IMR-90 (cell line): ENCODE results near the gene CYP4V2. TPM values are rescaled to one million over a fixed set of nuclear protein-coding genes. Genes with fewer than 3 reads are reported as not detected.

Experiments used
- ATAC-seq: fragments of 200-7000 bp; cut with Tn5 transposase; 2 replicates; pipeline ENCODE4 v1.9.1; 2020; ENCODE audit warnings: low read depth, mild to moderate bottlenecking, moderate library complexity
- BruUV-seq: library from RNA; stranded (reverse); fragments of 400-500 nt; replicated peaks from 2 replicates; lab custom pipeline; 2021; lab: Mats Ljungman, UMichigan
- CTCF ChIA-PET: fragments of 300-600 bp; formaldehyde crosslinking; extraction: SDS; loops from one replicate; lab custom pipeline; 2021; ENCODE audit warnings: antibody characterized with exemption; lab: Yijun Ruan, JAX
- POLR2A ChIA-PET: fragments of 300-600 bp; sonication (Branson Sonifier 250); formaldehyde crosslinking; loops from one replicate; lab custom pipeline; 2022; ENCODE audit warnings: antibody characterized with exemption; ENCODE audit not compliant: unreplicated experiment; lab: Charles Lee
- DNase-seq: peaks from one replicate; pipeline ENCODE4 v3.0.0; 2013
- H2AFZ ChIP-seq: replicated peaks from 2 replicates; pipeline ENCODE3; 2013; ENCODE audit warnings: low read length, mild to moderate bottlenecking; ENCODE audit not compliant: poor library complexity
- H2AK5ac ChIP-seq: 2 replicates; pipeline ENCODE4 v1.6.1; 2013; ENCODE audit warnings: low read depth, low read length, inconsistent platforms
- H2AK9ac ChIP-seq: replicated peaks from 2 replicates; pipeline ENCODE3; 2013; ENCODE audit warnings: mild to moderate bottlenecking, low read depth, low read length, moderate library complexity; ENCODE audit not compliant: poor library complexity
- H2BK120ac ChIP-seq: 2 replicates; pipeline ENCODE4 v1.6.1; 2013; ENCODE audit warnings: low read depth, low read length, inconsistent platforms
- H2BK15ac ChIP-seq: 3 replicates; pipeline ENCODE4 v1.6.1; 2013; ENCODE audit warnings: low read depth, low read length, inconsistent platforms
- H2BK20ac ChIP-seq: 2 replicates; pipeline ENCODE4 v1.6.1; 2013; ENCODE audit warnings: low read depth, mild to moderate bottlenecking, inconsistent platforms, low read length, moderate library complexity
- H2BK5ac ChIP-seq: 2 replicates; pipeline ENCODE4 v1.6.1; 2013; ENCODE audit warnings: mild to moderate bottlenecking, low read depth, low read length, inconsistent platforms; ENCODE audit not compliant: poor library complexity, severe bottlenecking
- H3K14ac ChIP-seq: replicated peaks from 2 replicates; pipeline ENCODE4 v1.6.1; 2013; ENCODE audit warnings: low read depth, low read length, inconsistent platforms
- H3K18ac ChIP-seq: 2 replicates; pipeline ENCODE4 v1.6.1; 2013; ENCODE audit warnings: low read depth, low read length, control low read depth
- H3K23ac ChIP-seq: 2 replicates; pipeline ENCODE4 v1.6.1; 2013; ENCODE audit warnings: low read depth, low read length, inconsistent platforms
- H3K27ac ChIP-seq: 2 replicates; pipeline ENCODE4 v1.5.1; 2013; ENCODE audit warnings: mild to moderate bottlenecking, control low read depth, low read length; ENCODE audit not compliant: insufficient read depth
- H3K27me3 ChIP-seq: 2 replicates; pipeline ENCODE4 v1.6.1; 2013; ENCODE audit warnings: low read length; ENCODE audit not compliant: control insufficient read depth, insufficient read depth
- H3K36me3 ChIP-seq: 2 replicates; pipeline ENCODE4 v1.6.1; 2013; ENCODE audit warnings: low read length, mixed read lengths; ENCODE audit not compliant: control insufficient read depth, insufficient read depth
- H3K4ac ChIP-seq: 2 replicates; pipeline ENCODE4 v1.6.1; 2013; ENCODE audit warnings: low read depth, low read length, inconsistent platforms
- H3K4me1 ChIP-seq: 2 replicates; pipeline ENCODE4 v1.6.1; 2013; ENCODE audit warnings: low read length, mixed read lengths; ENCODE audit not compliant: control insufficient read depth, insufficient read depth
- H3K4me2 ChIP-seq: 2 replicates; pipeline ENCODE4 v1.6.1; 2013; ENCODE audit warnings: low read depth, mild to moderate bottlenecking, control low read depth, low read length, moderate library complexity
- H3K4me3 ChIP-seq: 2 replicates; pipeline ENCODE4 v1.5.1; 2013; ENCODE audit warnings: low read depth, mild to moderate bottlenecking, control low read depth, low read length, moderate library complexity; ENCODE audit not compliant: insufficient read depth
- H3K56ac ChIP-seq: 2 replicates; pipeline ENCODE4 v1.6.1; 2013; ENCODE audit warnings: low read length, inconsistent platforms; ENCODE audit not compliant: insufficient read depth; ENCODE audit errors: extremely low read depth
- H3K79me1 ChIP-seq, 2 experiments: 2 replicates each; pipeline ENCODE4 v1.6.1; 2013; ENCODE audit warnings: low read length in 2 of 2, inconsistent platforms in 1 of 2, low read depth in 1 of 2
- H3K9ac ChIP-seq: 2 replicates; pipeline ENCODE4 v1.6.1; 2013; ENCODE audit warnings: low read depth, low read length, control low read depth
- H3K9me1 ChIP-seq: 2 replicates; pipeline ENCODE4 v1.6.1; 2013; ENCODE audit warnings: low read length, inconsistent platforms; ENCODE audit not compliant: insufficient read depth
- H3K9me3 ChIP-seq: 2 replicates; pipeline ENCODE4 v1.6.1; 2013; ENCODE audit warnings: low read length; ENCODE audit not compliant: control insufficient read depth, insufficient read depth
- H4K20me1 ChIP-seq: 2 replicates; pipeline ENCODE4 v1.6.1; 2013; ENCODE audit warnings: low read length, inconsistent platforms; ENCODE audit not compliant: insufficient read depth
- H4K5ac ChIP-seq: 2 replicates; pipeline ENCODE4 v1.6.1; 2013; ENCODE audit warnings: mild to moderate bottlenecking, low read depth, low read length, control low read depth
- H4K8ac ChIP-seq, 2 experiments: 2 replicates each; pipeline ENCODE4 v1.6.1; 2013; ENCODE audit warnings: low read depth in 2 of 2, low read length in 2 of 2, control low read depth in 1 of 2, inconsistent platforms in 1 of 2
- H4K91ac ChIP-seq: 2 replicates; pipeline ENCODE4 v1.6.1; 2013; ENCODE audit warnings: low read depth, low read length, inconsistent platforms; ENCODE audit not compliant: insufficient read depth
- BHLHE40 ChIP-seq: fragments of 150-350 bp; IDR thresholded peaks from 2 replicates; pipeline ENCODE4 v1.6.1; 2016; ENCODE audit warnings: mild to moderate bottlenecking, low read depth, low read length
- CEBPB ChIP-seq: IDR thresholded peaks from 2 replicates; pipeline ENCODE4 v1.6.1; 2012; ENCODE audit warnings: low read depth, low read length, improper control_type of control experiment
- CHD1 ChIP-seq: IDR thresholded peaks from 2 replicates; pipeline ENCODE4 v1.6.1; 2012; ENCODE audit warnings: low read depth, low read length, improper control_type of control experiment
- FOS ChIP-seq: fragments of 150-350 bp; IDR thresholded peaks from 2 replicates; pipeline ENCODE4 v1.6.1; 2016; ENCODE audit warnings: low read depth, low read length
- MAFK ChIP-seq: IDR thresholded peaks from 2 replicates; pipeline ENCODE4 v1.6.1; 2012; ENCODE audit warnings: low read depth, low read length, improper control_type of control experiment
- MAZ ChIP-seq: IDR thresholded peaks from 2 replicates; pipeline ENCODE4 v1.6.1; 2012; ENCODE audit warnings: low read depth, mild to moderate bottlenecking, low read length, improper control_type of control experiment, moderate library complexity, borderline replicate concordance
- MXI1 ChIP-seq: IDR thresholded peaks from 2 replicates; pipeline ENCODE4 v1.6.1; 2012; ENCODE audit warnings: low read depth, mild to moderate bottlenecking, low read length, moderate library complexity, borderline replicate concordance
- POLR2A ChIP-seq: IDR thresholded peaks from 2 replicates; pipeline ENCODE4 v1.6.1; 2012; ENCODE audit warnings: mild to moderate bottlenecking, low read depth, low read length
- RAD21 ChIP-seq: IDR thresholded peaks from 2 replicates; pipeline ENCODE4 v1.6.1; 2012; ENCODE audit warnings: low read length, improper control_type of control experiment
- RCOR1 ChIP-seq: IDR thresholded peaks from 2 replicates; pipeline ENCODE4 v1.6.1; 2012; ENCODE audit warnings: mild to moderate bottlenecking, low read length, improper control_type of control experiment; ENCODE audit not compliant: insufficient replicate concordance
- RFX5 ChIP-seq: IDR thresholded peaks from 2 replicates; pipeline ENCODE4 v1.8.0; 2012; ENCODE audit warnings: low read depth, mild to moderate bottlenecking, low read length, moderate library complexity
- SMC3 ChIP-seq: fragments of 150-350 bp; IDR thresholded peaks from 2 replicates; pipeline ENCODE4 v1.6.1; 2016; ENCODE audit warnings: low read depth, mild to moderate bottlenecking, antibody characterized with exemption, low read length, moderate library complexity
- USF2 ChIP-seq: fragments of 150-350 bp; IDR thresholded peaks from 2 replicates; pipeline ENCODE4 v1.6.1; 2017; ENCODE audit warnings: mild to moderate bottlenecking, antibody characterized with exemption, low read length, low read depth
- WGBS, 2 experiments: methylation state at CpG; one replicate each; pipeline versions ENCODE4 v1.1.5 to v1.1.7; 2013; ENCODE audit warnings: missing lambda C conversion rate in 2 of 2; ENCODE audit not compliant: insufficient read length in 1 of 2; ENCODE audit errors: extremely low coverage in 2 of 2; 5-methylcytosine and 5-hydroxymethylcytosine counted together
- dilution Hi-C: fragments of 300-500 bp; cut with HindIII; formaldehyde crosslinking; loops from one replicate; pipeline ENCODE4 v1.14.3; 2018; ENCODE audit warnings: low sequenced_read_pairs; ENCODE audit not compliant: unreplicated experiment
- in situ Hi-C: fragments of 300-500 bp; cut with MboI; formaldehyde crosslinking; loops from 3 replicates; pipeline ENCODE4 v1.14.3; 2019; ENCODE audit warnings: low sequenced_read_pairs, inconsistent platforms, mixed read lengths
- intact Hi-C: fragments of 100-400 bp; cut with micrococcal nuclease; formaldehyde crosslinking; loops from 2 replicates; pipeline ENCODE4 v1.10.0; 2022
- polyA plus RNA-seq, 3 experiments: library from polyadenylated mRNA; depleted of rRNA; stranded (reverse); fragments of >200 nt; gene quantifications; 2 replicates each; pipeline ENCODE4 v1.2.3, GENCODE V29; 2012; ENCODE audit warnings: low replicate concordance in 1 of 3
- total RNA-seq: library from RNA; depleted of rRNA; stranded (reverse); fragments of >200 nt; gene quantifications from 2 replicates; pipeline ENCODE4 v1.2.3, GENCODE V29; 2012
- TF ChIP-seq, protein P1 (sequence below): conservative IDR thresholded peaks from 2 replicates; pipeline ENCODE4 v1.5.1; 2012; ENCODE audit warnings: mild to moderate bottlenecking, low read depth, low read length, improper control_type of control experiment
- TF ChIP-seq, protein P2 (sequence below): fragments of 150-350 bp; IDR thresholded peaks from 2 replicates; pipeline ENCODE4 v1.6.1; 2016; ENCODE audit warnings: low read depth, mild to moderate bottlenecking, low read length, moderate library complexity, borderline replicate concordance

Gene CYP4V2
- total and polyA plus RNA-seq, 2 of the 4 experiments (the other 2 are of a cell fraction) = 3.9 to 4.1 TPM

GRCh38 chr4:186226521-186227189 is 35.3 kb downstream of the CYP4V2 start:
- H2BK20ac ChIP-seq = no peak overlapping the region
- ChIA-PET POLR2A (no interaction called here), CTCF (interaction anchor here (0.7 to 1.1 kb wide), 2 partner anchors 8 to 10 kb away, joined by 3 read pairs; no protein-coding TSS in a partner anchor)
- no peak overlapping the region for H2AFZ ChIP-seq
- no peak overlapping the region for H3K56ac ChIP-seq
- no peak overlapping the region for H2BK15ac ChIP-seq
- H2BK120ac ChIP-seq = no peak overlapping the region
- H3K4me1 ChIP-seq = no peaks in the 10 kb centered on the region
- H3K79me1 ChIP-seq = no peaks in the 10 kb centered on the region
- no peaks in the 10 kb centered on the region for H4K20me1 ChIP-seq
- H3K18ac ChIP-seq = no peak overlapping the region
- dilution Hi-C loops = no loop called here
- no peak overlapping the region for H2BK5ac ChIP-seq
- no peak overlapping the region for H3K4me2 ChIP-seq
- no peak overlapping the region for H3K4ac ChIP-seq
- TF ChIP-seq FOS (no peak), CHD1 (no peak), USF2 (no peak), RFX5 (no peak), BHLHE40 (no peak), MAZ (no peak), RAD21 (no peak), MXI1 (no peak), RCOR1 (no peak), SMC3 (no peak), MAFK (no peak), POLR2A (no peak), CEBPB (no peak)
- TF ChIP-seq, protein P1, sequence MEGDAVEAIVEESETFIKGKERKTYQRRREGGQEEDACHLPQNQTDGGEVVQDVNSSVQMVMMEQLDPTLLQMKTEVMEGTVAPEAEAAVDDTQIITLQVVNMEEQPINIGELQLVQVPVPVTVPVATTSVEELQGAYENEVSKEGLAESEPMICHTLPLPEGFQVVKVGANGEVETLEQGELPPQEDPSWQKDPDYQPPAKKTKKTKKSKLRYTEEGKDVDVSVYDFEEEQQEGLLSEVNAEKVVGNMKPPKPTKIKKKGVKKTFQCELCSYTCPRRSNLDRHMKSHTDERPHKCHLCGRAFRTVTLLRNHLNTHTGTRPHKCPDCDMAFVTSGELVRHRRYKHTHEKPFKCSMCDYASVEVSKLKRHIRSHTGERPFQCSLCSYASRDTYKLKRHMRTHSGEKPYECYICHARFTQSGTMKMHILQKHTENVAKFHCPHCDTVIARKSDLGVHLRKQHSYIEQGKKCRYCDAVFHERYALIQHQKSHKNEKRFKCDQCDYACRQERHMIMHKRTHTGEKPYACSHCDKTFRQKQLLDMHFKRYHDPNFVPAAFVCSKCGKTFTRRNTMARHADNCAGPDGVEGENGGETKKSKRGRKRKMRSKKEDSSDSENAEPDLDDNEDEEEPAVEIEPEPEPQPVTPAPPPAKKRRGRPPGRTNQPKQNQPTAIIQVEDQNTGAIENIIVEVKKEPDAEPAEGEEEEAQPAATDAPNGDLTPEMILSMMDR = no peak
- TF ChIP-seq, protein P2, sequence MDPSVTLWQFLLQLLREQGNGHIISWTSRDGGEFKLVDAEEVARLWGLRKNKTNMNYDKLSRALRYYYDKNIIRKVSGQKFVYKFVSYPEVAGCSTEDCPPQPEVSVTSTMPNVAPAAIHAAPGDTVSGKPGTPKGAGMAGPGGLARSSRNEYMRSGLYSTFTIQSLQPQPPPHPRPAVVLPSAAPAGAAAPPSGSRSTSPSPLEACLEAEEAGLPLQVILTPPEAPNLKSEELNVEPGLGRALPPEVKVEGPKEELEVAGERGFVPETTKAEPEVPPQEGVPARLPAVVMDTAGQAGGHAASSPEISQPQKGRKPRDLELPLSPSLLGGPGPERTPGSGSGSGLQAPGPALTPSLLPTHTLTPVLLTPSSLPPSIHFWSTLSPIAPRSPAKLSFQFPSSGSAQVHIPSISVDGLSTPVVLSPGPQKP = no peak
- DNase-seq = no peak
- WGBS, 2 experiments = 67% methylated on average over 1 of the region's 3 CpGs; no CpG with 5 or more reads in 1 of the 2 experiments
- no peaks in the 10 kb centered on the region for H3K9me1 ChIP-seq
- no peak overlapping the region for H3K23ac ChIP-seq
- no peak overlapping the region for H3K14ac ChIP-seq
- H4K5ac ChIP-seq = no peak overlapping the region
- H4K91ac ChIP-seq = no peak overlapping the region
- no peak overlapping the region for H3K9ac ChIP-seq
- no peak overlapping the region for H3K27ac ChIP-seq
- no peak overlapping the region for H3K4me3 ChIP-seq
- H4K8ac ChIP-seq = no peak overlapping the region
- no TSS peak for BruUV-seq
- no peaks in the 10 kb centered on the region for H3K27me3 ChIP-seq
- no peaks in the 10 kb centered on the region for H3K9me3 ChIP-seq
- no peak overlapping the region for H2AK5ac ChIP-seq
- ATAC-seq = no peak
- no peak overlapping the region for H2AK9ac ChIP-seq
- intact Hi-C loops = no loop called here
- no peaks in the 10 kb centered on the region for H3K36me3 ChIP-seq
- in situ Hi-C loops = no loop called here
